WTC11 (cell line): Measurements from ENCODE around the gene GIGYF2.

Source experiments
- CREB1 ChIP-seq: sonication (generic); formaldehyde crosslinking; IDR thresholded peaks from 2 replicates; pipeline ENCODE4 v1.8.0; 2023; ENCODE audit warnings: mild to moderate bottlenecking, missing genetic modification reagents
- GTF2I ChIP-seq: fragments of 250-450 bp; sonication (Bioruptor Pico); conservative IDR thresholded peaks from 2 replicates; pipeline ENCODE4 v1.4.0; 2021; ENCODE audit warnings: mild to moderate bottlenecking
- ZNF232 ChIP-seq: sonication (generic); formaldehyde crosslinking; IDR thresholded peaks from 2 replicates; pipeline ENCODE4 v1.8.0; 2022; ENCODE audit warnings: mild to moderate bottlenecking, missing genetic modification reagents
- TF ChIP-seq, protein P1 (sequence below): sonication (generic); formaldehyde crosslinking; IDR thresholded peaks from 2 replicates; pipeline ENCODE4 v1.8.1; 2023; ENCODE audit warnings: mild to moderate bottlenecking, missing genetic modification reagents, borderline replicate concordance
- TF ChIP-seq, protein P2 (sequence below): sonication (generic); formaldehyde crosslinking; IDR thresholded peaks from 2 replicates; pipeline ENCODE4 v1.8.1; 2023; ENCODE audit warnings: mild to moderate bottlenecking, missing genetic modification reagents, moderate library complexity
- TF ChIP-seq, protein P3 (sequence below): fragments of 200-600 bp; IDR thresholded peaks from 2 replicates; pipeline ENCODE4 v1.8.0; 2022; ENCODE audit warnings: antibody characterized with exemption
- TF ChIP-seq, protein P4 (sequence below): sonication (generic); formaldehyde crosslinking; IDR thresholded peaks from 2 replicates; pipeline ENCODE4 v1.8.0; 2022; ENCODE audit warnings: mild to moderate bottlenecking, missing genetic modification reagents

DNA sequence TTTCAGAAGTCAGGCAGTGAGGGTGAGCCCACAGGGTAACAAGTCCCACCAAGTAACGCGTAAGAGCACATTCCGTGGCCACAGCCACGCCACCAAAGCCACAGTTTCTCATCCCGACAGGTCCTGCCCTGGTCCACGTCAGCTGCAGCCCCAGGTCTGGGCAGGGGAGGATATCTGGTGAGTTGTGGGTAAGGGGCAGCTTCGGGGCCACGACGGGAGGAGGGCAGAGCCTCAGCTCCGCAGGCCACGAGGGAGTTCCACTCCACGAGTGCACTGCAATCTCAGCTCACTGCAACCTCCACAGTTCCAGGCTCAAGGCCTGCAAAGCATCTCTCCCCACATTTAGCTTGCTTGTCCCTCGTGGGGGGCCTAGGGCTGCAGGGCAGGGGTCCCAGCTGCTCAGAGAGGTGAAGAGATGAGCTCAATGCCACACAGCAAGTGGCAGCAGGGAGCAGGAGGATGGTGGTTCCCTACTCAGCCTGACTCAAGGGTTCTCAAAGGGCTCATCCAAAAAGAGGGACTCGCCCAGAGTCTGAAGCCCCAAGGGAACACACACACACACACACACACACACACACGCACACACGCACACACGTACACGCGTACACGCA is 185.5 kb downstream of the GIGYF2 start:
- TF ChIP-seq ZNF232 (no peak), CREB1 (no peak), GTF2I (CRISPR knock-in tag) (no peak)
- TF ChIP-seq, protein P1, sequence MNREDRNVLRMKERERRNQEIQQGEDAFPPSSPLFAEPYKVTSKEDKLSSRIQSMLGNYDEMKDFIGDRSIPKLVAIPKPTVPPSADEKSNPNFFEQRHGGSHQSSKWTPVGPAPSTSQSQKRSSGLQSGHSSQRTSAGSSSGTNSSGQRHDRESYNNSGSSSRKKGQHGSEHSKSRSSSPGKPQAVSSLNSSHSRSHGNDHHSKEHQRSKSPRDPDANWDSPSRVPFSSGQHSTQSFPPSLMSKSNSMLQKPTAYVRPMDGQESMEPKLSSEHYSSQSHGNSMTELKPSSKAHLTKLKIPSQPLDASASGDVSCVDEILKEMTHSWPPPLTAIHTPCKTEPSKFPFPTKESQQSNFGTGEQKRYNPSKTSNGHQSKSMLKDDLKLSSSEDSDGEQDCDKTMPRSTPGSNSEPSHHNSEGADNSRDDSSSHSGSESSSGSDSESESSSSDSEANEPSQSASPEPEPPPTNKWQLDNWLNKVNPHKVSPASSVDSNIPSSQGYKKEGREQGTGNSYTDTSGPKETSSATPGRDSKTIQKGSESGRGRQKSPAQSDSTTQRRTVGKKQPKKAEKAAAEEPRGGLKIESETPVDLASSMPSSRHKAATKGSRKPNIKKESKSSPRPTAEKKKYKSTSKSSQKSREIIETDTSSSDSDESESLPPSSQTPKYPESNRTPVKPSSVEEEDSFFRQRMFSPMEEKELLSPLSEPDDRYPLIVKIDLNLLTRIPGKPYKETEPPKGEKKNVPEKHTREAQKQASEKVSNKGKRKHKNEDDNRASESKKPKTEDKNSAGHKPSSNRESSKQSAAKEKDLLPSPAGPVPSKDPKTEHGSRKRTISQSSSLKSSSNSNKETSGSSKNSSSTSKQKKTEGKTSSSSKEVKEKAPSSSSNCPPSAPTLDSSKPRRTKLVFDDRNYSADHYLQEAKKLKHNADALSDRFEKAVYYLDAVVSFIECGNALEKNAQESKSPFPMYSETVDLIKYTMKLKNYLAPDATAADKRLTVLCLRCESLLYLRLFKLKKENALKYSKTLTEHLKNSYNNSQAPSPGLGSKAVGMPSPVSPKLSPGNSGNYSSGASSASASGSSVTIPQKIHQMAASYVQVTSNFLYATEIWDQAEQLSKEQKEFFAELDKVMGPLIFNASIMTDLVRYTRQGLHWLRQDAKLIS (CRISPR knock-in tag): no peak
- TF ChIP-seq, protein P2, sequence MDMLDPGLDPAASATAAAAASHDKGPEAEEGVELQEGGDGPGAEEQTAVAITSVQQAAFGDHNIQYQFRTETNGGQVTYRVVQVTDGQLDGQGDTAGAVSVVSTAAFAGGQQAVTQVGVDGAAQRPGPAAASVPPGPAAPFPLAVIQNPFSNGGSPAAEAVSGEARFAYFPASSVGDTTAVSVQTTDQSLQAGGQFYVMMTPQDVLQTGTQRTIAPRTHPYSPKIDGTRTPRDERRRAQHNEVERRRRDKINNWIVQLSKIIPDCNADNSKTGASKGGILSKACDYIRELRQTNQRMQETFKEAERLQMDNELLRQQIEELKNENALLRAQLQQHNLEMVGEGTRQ (CRISPR knock-in tag): no peak
- TF ChIP-seq, protein P3, sequence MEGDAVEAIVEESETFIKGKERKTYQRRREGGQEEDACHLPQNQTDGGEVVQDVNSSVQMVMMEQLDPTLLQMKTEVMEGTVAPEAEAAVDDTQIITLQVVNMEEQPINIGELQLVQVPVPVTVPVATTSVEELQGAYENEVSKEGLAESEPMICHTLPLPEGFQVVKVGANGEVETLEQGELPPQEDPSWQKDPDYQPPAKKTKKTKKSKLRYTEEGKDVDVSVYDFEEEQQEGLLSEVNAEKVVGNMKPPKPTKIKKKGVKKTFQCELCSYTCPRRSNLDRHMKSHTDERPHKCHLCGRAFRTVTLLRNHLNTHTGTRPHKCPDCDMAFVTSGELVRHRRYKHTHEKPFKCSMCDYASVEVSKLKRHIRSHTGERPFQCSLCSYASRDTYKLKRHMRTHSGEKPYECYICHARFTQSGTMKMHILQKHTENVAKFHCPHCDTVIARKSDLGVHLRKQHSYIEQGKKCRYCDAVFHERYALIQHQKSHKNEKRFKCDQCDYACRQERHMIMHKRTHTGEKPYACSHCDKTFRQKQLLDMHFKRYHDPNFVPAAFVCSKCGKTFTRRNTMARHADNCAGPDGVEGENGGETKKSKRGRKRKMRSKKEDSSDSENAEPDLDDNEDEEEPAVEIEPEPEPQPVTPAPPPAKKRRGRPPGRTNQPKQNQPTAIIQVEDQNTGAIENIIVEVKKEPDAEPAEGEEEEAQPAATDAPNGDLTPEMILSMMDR: no peak
- TF ChIP-seq, protein P4, sequence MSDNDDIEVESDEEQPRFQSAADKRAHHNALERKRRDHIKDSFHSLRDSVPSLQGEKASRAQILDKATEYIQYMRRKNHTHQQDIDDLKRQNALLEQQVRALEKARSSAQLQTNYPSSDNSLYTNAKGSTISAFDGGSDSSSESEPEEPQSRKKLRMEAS (CRISPR knock-in tag): no peak
